ENCODE measurements around the gene CCDC154.

CCDC154 gene

DNA sequence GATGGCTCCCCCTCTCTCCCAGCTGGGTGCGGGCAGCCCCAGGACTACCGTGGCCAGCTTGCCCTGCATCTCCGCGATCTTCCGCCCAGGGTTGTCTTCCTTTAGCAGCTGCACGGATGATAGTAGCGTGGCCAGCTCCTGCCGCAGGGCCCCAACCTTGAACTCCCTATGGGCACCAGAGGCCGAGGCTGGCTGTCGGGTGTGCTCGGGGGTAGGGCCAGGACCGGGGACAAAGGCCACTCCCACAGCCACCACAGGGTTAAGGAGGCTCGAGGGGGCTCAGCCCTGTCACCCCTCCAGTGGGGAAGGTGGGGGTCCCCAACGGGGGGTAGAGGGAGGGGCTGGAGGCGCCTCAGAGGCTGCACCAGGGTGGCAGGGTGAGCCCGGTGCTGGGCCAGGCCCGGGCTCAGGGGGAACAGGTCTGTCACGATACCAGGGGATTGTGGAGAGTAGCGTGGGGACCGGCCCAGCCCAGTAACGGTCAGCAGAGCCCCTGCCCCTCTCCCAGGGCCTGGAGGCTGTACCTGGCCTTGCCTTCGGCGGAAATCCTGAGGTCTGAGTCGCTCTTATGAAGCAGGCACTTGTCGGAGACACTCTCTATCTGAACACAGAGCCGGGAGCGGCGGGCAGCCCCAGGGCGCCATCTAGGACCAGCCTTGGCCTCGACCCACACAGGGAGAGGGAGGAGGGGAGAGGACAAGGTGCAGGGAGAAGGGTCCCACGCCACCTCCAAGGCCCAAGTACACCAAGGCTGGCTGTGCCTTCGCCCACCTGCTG lies 8.2 kb downstream of the CCDC154 start:
- no peak for DNase-seq

DNA sequence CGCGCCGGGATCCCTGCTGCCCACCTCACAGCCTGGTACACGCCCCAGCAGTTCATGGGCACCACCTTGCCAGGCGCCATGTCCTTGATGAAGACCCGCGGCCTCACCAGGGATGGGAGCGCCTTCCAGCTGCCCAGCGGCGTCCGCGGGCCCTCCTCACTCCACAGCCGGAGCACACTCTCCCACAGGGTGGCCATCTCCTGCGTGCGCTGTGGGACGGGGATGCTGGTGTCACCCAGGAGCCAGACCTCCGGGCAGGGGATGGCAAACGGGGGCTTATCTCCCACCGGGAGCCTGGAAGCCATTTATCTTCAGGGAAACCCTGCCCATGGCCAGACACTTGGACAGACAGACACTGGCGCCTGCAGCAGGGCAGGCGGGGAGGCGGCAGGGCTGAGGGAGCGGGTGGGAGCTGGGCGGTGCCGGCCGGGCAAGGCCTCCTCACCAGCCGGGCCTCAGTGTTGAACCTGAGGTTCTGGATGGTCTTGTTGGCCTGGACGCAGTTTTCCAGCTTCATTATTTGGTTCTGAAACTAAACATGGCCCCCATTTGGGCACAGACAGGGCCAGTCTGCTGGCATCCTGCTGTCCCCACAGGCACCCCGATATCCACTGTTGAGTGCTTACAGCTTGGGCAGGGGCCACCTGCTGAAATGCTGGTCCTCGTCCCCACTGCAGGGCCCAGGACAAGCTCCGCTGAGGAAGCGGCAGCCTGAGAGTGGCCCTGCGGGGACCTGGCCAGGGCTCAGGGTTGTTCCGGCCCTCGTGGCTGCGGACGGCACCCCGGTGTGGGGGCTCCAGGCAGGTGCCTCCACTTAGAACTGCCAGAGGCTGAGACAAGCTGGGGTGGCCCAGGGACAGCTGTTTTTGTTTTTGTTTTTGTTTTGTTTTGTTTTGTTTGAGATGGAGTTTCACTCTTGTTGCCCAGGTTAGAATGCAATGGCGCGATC lies 9.4 kb downstream of the CCDC154 start:
- DNase-seq, result no peak

DNA sequence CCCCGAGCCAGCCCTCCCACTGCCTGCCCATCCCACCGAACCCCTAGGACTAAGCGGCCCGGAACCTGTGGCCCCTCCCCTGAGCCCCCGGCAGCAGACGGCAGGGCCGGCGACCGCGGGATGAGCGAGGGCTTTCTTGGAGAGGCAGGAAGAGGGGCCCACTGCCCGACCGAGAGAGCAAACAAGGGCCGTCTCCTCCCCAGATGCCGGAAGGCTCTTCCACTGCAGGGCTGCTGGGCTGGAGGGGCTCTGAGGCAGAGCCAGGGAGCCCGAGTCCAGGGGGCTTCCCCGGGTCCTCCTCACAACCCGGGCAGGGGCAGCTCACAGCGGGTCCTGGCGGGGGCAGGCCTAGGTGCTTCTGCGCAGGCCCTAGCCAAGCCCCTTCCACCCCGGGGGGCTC lies 10.6 kb downstream of the CCDC154 start:
- DNase-seq, result no peak

DNA sequence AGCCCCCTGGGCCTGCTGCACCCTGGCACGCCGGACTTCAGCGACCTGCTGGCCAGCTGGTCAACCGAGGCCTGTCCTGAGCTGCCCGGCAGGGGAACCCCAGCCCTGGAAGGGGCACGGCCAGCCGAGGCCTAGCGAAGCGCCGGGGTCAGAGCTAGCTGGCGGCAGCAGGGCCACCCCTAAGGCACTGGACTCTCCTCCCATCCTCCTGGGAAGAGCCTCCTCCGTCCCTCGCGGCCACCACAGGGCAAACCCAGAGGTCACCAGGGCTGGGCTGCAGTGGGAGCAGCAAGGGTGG lies 11.1 kb downstream of the CCDC154 start:
- DNase-seq, result no peak

DNA sequence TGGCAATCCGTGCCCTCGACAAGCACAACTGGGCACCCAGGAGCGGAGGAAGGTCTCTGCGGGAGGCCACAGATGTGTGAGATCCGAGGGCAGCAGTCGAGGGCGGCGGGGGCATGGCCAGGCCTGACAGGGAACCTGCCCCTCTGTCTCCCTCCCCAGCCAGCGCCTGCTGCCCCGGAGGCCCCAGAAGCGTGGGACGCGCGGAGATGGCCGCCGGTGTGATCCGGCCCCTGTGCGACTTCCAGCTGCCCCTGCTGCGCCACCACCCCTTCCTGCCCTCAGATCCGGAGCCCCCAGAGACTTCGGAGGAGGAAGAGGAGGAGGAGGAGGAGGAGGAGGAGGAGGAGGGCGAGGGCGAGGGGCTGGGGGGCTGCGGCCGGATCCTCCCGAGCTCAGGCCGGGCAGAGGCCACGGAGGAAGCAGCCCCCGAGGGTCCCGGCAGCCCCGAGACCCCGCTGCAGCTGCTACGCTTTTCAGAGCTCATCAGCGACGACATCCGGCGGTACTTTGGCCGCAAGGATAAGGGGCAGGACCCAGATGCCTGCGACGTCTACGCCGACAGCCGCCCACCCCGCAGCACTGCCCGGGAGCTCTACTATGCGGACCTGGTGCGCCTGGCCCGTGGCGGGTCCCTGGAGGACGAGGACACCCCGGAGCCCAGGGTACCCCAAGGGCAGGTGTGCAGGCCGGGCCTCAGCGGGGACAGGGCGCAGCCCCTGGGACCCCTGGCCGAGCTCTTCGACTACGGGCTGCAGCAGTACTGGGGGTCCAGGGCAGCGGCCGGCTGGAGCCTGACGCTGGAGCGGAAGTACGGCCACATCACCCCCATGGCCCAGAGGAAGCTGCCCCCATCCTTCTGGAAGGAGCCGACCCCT lies 11.7 kb downstream of the CCDC154 start:
- DNase-seq, result no peak

DNA sequence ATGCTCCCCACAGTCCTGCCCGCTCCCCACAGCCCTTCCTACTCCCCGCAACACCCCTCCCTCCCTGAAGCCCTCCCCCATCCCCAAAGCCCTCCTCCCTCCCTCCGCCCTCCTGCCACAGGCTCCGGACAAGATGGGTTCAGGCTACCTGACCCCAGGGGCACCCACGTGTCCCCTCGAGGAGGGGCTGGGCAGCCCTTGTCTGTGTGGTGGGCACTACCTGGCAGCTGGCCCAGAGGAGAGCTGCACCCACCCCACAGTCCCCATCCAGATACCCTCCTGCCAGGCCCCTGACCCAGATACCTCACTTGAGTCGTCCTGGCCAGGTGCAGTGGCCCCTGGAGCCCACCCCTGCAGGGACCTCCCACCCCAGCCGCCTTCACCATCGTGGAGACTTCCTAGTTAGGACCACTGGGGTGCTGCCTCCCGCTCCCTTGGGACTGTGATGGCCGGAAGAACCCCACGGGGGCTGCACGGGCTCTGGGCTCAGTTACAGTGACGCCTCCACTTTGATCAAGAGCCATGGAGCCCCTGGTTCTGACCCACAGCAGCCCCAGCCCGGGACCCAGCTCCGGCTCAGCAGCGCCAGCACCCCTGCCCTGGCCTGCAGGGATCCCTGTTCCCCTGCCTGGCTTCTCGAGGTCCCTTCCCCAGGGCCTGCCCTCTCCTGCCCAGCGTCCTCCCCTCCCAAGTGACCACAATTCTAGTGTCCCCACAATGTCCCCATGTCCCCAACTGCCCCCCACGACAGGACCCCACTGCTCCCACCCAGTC lies 12.7 kb downstream of the CCDC154 start:
- DNase-seq, result no peak

DNA sequence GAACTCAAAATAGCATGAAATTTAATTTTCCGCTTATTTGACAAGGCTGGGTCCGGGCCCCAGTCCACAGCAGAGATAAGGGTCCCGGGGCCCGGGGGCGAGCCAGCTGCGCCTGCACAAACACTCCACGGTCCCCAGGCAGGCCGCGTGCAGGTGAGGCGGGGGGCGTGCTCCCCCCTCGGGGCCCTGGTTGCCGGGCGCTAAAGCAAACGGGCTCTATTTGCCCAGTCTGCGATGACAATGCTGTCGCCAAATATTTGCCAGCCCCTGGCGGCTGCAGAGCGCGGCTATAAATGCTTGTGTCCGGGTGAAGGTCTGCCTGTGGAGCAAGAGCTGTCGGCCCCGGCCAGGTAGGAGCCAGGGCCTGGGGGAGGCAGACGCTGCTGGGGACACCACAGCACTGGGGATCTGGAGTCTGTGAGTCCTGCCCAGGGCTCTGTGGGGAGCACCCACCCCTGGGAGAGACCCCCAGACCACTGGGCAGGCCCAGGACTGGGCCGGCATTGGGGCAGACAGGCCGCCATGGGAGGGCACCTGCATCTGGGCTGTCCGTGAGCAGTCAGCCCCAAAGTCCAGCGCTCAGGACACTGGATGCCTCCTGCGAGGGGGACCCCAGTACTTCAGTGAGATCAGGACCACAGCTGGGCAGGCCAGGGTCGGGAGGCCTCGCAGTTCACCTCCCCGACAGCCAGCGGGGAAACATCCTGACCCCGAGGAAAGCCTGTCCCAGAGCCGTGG lies 13.4 kb downstream of the CCDC154 start, which contains the start of gene PERCC1:
TSS of gene PERCC1 (plus strand) at position 320 of the 738 bp plus-strand sequence. CDS start 1,516 bp downstream, outside the sequence.
- DNase-seq, result no peak

DNA sequence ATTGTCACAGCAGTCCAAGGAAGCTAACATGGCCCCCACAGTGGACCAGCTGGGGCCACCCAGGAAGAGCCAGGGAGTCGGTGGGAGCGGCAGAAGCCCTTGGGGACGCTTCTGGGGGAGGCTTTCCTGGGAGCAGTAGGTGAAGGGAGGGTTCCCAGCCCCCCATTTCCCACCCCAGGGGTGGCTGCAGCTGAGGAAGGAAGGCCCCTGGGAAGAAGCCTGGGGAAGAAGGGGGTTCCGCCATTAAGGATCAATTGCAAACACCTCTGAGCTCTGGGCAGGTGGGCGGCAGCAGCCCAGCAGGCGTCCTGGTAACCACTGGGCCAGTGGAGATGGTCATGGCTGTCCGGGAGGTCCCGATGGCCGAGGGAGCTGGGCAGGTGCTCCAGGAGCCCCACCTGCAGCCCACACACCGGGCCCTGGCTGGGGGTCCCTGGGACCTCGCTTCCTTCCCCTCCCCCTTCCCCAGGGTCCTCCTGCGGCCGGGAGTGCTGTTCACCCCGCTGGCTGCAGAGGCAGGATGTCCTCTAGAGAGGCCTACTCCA lies 14.1 kb downstream of the CCDC154 start:
- no peak for DNase-seq

DNA sequence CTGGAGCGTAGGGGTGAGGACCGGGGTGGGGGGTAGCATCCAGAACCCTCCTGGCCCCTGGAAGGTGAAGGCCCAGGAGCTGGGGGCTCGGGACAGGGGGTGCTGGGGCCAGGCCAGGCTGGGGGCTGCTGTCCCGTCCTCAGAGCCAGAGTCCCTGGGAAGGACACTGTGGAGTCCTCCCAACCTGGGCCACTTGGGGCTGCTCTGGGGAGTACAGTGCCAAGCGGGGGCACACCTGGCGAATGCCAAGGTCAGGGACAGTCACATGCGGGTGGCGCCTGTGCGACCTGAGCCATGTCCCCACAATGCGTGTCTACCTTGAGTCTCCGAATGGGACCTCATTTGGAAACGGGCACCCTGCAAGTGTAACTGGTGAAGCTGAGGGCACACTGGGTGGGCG lies 14.7 kb downstream of the CCDC154 start:
- DNase-seq, result no peak

DNA sequence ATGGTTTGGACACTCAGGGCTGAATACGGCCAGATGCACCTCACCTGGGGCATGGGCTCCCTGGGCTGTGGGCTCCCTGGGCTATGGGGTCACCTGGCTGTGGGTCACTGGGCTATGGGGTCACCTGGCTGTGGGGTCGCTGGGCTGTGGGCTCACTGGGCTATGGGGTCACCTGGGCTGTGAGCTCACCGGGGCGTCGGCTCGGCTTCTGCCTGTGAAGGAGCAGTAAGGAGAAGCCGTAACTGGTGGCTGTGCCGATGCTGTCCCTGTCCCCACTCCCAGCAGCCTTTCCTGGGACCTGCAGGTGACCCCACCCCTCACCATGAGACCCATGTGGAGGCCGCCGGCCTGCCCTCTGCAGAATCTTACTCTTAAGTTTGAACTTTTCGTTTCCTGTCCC lies 15.3 kb downstream of the CCDC154 start:
- no peak for DNase-seq

DNA sequence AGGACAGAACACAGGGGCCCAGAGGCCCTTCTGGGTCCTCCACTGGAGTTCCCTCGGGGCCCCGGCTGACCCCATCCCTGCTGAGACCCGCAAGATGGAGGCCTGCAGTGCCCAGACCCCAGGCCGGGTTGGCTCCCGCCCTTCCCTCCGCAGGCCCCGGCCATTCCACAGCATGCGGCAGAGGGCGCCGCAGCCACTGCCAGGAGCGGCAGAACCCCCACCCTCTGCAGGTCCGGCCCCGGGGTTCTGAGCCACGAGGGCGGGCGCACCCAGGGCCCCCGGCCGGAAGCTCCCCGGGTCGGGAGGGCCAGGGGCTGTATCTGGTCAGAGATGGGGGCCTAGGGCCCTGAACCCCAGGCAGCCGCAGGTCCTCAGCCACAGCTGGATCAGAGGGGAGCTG lies 15.8 kb downstream of the CCDC154 start:
- DNase-seq, result no peak

DNA sequence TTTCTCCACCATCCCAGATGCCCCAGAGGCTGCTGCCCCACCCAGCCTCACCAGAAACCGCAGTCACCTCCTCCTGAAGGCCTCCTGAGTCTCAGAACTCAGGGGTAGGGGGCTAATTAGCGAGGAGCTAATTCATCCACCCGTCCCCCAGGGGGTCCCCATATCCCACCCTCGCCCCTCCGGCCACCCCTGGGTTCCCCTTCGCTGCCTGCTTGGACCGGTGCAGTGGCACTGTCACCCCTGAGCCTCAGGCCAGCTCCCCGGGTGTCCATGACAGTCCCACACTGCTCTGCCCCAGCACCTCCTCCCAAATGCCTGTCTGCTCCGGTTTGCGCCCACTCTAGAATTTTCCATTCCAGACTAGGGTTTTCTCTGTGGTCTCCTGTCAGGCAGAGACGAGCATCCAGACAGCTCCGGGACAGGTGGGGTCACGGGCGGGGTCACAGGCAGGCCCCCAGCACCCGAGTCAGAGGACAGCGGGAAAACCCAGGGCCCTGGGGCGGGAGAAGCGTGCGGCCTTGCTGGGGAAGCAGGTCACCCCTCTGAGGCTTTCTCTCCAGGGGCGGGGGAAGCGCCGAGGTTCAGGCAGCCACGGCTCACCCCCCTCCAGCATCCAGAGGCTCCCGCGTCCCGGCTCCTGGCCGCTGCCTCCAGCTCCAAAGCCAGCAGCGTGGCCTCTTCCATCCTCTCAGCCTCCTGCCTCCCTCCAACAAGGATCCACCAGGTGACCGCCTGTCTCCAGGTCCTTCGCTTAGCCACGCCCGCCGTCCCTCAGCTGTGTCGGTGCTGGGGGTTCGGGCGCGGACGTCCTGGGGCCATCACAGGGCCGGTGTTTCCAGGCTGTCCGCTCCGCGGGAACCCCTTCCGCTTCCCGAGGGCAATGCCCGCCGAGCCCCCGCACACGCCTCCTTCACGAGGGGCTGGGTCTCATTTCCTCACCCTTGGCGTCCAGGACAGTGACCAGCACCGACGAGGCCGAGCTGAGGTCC lies 16.6 kb downstream of the CCDC154 start:
- DNase-seq, result no peak

DNA sequence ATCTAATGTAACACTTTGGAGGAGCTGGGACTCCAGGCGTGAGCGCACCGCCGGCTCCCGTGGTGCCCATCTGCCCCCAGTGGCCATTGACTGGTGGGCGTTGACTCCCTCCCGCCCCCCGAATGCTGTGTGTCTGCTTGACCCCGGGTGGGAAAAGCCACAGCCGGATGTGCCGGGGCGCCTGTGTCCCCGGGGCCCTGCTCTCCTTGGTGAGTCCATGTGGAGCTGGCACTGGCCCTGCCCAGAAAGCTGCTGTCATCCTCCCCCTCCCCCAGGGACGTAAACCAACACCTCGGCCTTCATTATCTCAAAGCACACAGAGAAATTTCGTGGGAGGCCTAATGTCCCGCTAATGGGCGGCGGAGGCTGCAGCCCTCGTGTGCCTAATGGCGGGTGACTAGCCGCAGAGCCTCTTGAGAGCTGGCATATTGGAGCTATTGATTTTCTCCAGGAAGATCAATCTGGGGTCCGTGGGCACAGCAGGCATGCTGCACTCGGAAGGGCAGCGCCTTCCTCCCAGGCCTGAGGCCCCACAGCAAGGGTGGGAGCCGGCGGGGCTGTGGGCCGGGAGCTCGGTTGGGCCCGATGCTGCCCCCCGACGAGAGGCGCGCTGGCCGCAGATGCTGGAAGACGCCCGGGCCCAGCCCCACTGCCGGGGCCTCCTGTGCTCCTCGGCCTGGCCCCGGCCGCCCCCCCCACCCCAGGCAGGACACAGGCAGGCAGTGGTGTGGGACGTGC lies 17.5 kb downstream of the CCDC154 start:
- DNase-seq, result no peak

DNA sequence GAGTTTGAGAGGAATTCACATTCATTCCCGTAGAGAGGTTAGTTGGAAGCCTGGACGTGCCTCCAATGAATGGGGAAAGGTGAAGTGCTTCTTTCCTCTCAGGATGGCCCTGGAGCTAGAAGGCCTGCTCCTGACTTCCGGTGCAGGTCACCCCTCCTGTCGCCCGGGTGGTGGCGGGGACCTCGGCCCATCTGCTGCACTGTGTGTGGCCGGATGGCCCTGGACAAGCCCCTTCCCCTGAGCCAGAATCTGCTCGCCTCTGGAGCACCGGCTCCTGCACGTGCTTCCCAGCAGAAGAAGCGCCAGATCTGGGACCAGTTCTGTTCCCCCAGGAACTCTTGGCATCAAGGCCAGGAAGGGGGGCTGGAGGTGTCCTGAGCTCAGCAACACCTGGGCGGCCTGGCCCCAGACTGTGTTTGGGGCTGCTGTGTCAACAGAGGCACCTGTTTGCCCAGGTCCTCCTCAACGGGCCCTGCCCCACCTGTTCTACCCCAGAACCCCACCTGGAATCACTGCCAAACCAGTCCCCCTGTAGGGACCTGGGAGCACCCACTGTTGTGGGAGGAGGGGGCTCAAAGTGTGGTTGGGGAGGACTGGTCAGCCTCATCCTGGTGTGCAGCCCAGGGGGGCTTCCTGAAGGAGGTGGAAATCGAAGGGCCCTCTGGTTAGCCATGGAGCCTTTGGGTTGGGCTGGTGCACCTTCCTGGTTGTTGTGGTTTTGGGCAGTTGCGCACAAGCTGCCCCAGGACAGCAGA lies 18.6 kb downstream of the CCDC154 start:
- no peak for DNase-seq

DNA sequence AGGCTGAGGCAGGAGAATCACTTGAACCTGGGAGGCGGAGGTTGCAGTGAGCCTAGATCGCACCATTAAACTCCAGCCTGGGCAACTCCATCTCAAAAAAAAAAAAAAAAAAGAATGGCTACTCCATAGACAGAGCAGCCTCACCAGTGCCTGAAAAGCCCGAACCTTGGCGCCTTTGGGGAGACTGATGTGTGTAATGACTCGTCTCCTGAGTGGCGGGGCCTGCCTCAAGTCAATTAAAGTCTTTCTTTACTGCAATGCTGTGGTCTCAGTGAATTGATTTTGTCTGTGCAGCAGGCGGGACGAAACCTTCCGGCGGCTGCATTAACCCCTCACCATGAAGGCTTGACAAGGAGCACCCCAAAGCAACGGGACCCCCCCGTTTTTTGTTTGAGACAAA lies 20.3 kb downstream of the CCDC154 start:
- no peak for DNase-seq

DNA sequence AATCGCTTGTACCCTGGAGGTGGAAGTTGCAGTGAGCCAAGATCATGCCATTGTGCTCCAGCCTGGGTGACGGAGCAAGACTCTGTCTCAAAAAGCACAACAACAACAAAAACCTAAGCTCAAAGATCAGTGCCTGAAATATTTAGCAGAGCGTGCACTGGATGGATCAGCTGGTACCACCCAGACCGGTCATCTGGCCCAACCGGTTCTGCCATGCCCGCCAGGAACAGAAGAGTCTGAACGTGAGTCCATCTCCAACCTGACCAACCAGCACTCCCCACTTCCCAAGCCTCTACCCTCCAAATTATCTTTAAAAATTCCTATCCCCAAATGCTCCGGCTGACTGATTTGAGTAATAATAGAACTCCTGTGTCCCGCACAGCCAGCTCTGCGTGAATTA lies 22.3 kb downstream of the CCDC154 start:
- no peak for DNase-seq

DNA sequence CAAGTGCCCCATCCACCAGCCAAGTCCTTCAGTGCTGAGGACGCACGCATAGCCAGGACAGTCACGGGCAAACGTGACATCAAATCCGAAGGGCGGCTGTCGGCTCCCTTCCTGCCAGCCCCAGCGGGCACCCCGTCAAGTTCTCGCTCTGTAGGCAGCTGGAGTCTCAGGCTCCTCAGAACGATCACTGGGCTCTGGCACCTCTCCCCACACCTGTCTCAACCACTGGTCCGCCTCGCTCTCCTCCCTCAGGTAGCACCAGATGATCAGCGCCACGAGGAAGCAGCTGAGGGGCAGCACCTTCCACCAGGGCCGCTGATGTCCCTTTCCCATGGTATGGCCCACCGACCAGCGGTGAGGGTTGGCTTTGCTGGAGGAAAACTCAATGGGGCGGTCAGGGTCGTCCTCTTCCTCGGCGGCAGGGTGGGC lies 24.2 kb downstream of the CCDC154 start:
- DNase-seq, result no peak

DNA sequence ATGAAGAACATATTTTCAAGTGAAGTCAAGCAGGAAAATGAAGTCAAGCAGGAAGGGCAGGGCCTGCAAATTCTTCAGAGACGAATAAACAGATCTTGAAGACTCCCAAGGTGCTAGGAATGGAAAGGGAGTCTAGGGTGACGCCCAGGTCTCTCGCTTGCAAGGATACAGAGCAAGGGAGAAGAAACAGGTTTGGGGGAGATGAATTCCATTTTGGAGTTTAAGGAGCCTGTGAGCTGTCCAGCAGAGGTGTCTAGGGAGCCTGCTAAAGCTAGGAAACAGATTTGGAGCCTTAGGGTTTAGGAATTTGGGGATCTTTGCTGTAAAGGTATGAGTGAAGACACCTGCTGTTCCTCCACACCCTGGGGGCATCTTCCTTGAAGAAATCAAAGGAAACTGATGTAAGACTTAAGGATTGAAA lies 27.8 kb downstream of the CCDC154 start:
- DNase-seq, result no peak

Measured in central memory CD4-positive, alpha-beta T cell (primary cell).